GM23338 (cell line): ENCODE data around the gene REG4.

Source experiments
- CREB1 ChIP-seq: fragments of 250-450 bp; sonication (Bioruptor Pico); IDR thresholded peaks from 2 replicates; pipeline ENCODE4 v1.5.0; 2020; ENCODE audit warnings: low read depth, mild to moderate bottlenecking, moderate library complexity
- CTCF ChIP-seq, 2 experiments: fragments of 200-600 bp in 1 of 2; sonication (generic) in 1 of 2; conservative IDR thresholded peaks; 2 replicates each; pipeline versions ENCODE4 v1.5.1 to v1.6.1; 2016 to 2017; ENCODE audit warnings: antibody characterized with exemption in 2 of 2, low read depth in 2 of 2, mild to moderate bottlenecking in 2 of 2, moderate library complexity in 1 of 2
- ETS1 ChIP-seq: IDR thresholded peaks from 2 replicates; pipeline ENCODE4 v1.6.1; 2016; ENCODE audit warnings: antibody characterized with exemption
- EZH2 ChIP-seq: fragments of 200-600 bp; sonication (generic); IDR thresholded peaks from one replicate; pipeline ENCODE4 v1.8.0; 2017; ENCODE audit warnings: antibody characterized with exemption, mild to moderate bottlenecking, low read depth; ENCODE audit not compliant: unreplicated experiment
- EZH2phosphoT487 ChIP-seq: fragments of 200-600 bp; sonication (generic); IDR thresholded peaks from one replicate; pipeline ENCODE4 v1.8.1; 2018; ENCODE audit warnings: antibody characterized with exemption; ENCODE audit not compliant: unreplicated experiment
- JUNB ChIP-seq: IDR thresholded peaks from one replicate; pipeline ENCODE4 v1.6.1; 2016; ENCODE audit warnings: antibody characterized with exemption; ENCODE audit not compliant: unreplicated experiment
- NANOG ChIP-seq: IDR thresholded peaks from 2 replicates; pipeline ENCODE4 v1.6.1; 2016; ENCODE audit warnings: antibody characterized with exemption, borderline replicate concordance
- POLR2AphosphoS5 ChIP-seq: IDR thresholded peaks from 2 replicates; pipeline ENCODE4 v1.6.1; 2016; ENCODE audit warnings: antibody characterized with exemption, low read depth
- REST ChIP-seq: IDR thresholded peaks from one replicate; pipeline ENCODE4 v1.6.1; 2018; ENCODE audit warnings: antibody characterized with exemption; ENCODE audit not compliant: unreplicated experiment
- STAT1 ChIP-seq: IDR thresholded peaks from one replicate; pipeline ENCODE4 v1.6.1; 2016; ENCODE audit warnings: antibody characterized with exemption; ENCODE audit not compliant: unreplicated experiment
- ZNF114 ChIP-seq: fragments of 250-450 bp; sonication (Bioruptor Pico); IDR thresholded peaks from 2 replicates; pipeline ENCODE4 v1.5.0; 2020; ENCODE audit warnings: mild to moderate bottlenecking, moderate library complexity

DNA sequence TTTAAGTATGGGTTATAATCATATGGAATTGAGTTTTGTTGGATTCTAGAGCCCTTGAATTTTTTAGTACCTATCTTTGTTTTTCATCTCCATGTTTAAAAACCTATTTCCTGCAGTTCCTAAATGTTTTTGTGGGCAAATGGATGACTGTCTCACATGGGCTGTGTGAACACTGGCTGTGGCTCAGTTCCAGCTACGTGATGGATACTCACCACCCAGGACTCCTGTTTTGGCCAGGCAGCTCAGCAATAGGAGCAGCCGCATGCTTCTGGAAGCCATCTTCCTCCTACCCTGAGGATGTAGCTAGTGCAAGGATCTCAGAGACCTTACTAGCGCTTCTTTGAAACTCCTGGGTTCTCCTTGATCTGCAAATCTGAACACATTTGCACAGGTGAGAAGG is 2.8 kb downstream of the REG4 start:
- TF ChIP-seq CTCF (conservative IDR thresholded peaks at IDR 0.05; ENCODE audit: low read depth in 2 of 2) (no peak), EZH2 (no peak), POLR2AphosphoS5 (no peak), CREB1 (no peak), NANOG (no peak), REST (no peak), EZH2phosphoT487 (no peak), JUNB (no peak), ETS1 (no peak), ZNF114 (no peak), STAT1 (no peak)
